Esophagus muscularis mucosa (tissue), 3 donors: ENCODE measurements around the gene AGFG2.

Experiments
- CTCF ChIP-seq, 3 experiments: fragments of 200-600 bp in 2 of 3; fragments of 450-650 bp in 1 of 3; sonication (generic) in 2 of 3; IDR thresholded peaks; one replicate each; pipeline ENCODE4 v1.5.1; 2017 to 2019; ENCODE audit warnings: antibody characterized with exemption in 3 of 3, mild to moderate bottlenecking in 2 of 3, moderate library complexity in 1 of 3
- POLR2A ChIP-seq: fragments of 450-650 bp; IDR thresholded peaks from one replicate; pipeline ENCODE4 v1.6.1; 2017; ENCODE audit warnings: antibody characterized with exemption, moderate library complexity, mild to moderate bottlenecking, low read depth
- POLR2AphosphoS5 ChIP-seq, 2 donors: sonication (generic); formaldehyde crosslinking; IDR thresholded peaks; one replicate each; pipeline ENCODE4 v1.6.1; 2017; ENCODE audit warnings: antibody characterized with exemption in 2 of 2

GRCh38 chr7:100556541-100556940 is 17.5 kb downstream of the AGFG2 start:
- TF ChIP-seq POLR2A (no peak), POLR2AphosphoS5 (IDR thresholded peaks at IDR 0.05) (no peak), CTCF (IDR thresholded peaks at IDR 0.05) (no peak)
